Smooth muscle cell (in vitro differentiated cells): ENCODE measurements around the gene RPL7A. TPM values are rescaled to one million over a fixed set of nuclear protein-coding genes. Genes with fewer than 3 reads are reported as not detected.

Experiments
- DNase-seq: peaks from one replicate; lab custom pipeline; 2025; ENCODE audit not compliant: unreplicated experiment; lab: John Stamatoyannopoulos, UW
- H2AFZ ChIP-seq: fragments of 200-600 bp; sonication (generic); 2 replicates; pipeline ENCODE4 v1.6.0; 2016; ENCODE audit warnings: antibody characterized with exemption, low read depth, mild to moderate bottlenecking
- H3F3A ChIP-seq: fragments of 200-600 bp; sonication (generic); 2 replicates; pipeline ENCODE4 v1.6.0; 2017; ENCODE audit warnings: antibody characterized with exemption, low read depth
- H3K27ac ChIP-seq: fragments of 200-600 bp; sonication (generic); 2 replicates; pipeline ENCODE4 v1.5.1; 2016; ENCODE audit warnings: low read depth, mild to moderate bottlenecking
- H3K27me3 ChIP-seq: fragments of 200-600 bp; sonication (generic); 2 replicates; pipeline ENCODE4 v1.6.1; 2016; ENCODE audit warnings: low read depth, mild to moderate bottlenecking
- H3K36me3 ChIP-seq: fragments of 200-600 bp; sonication (generic); 2 replicates; pipeline ENCODE4 v1.5.1; 2016; ENCODE audit warnings: low read depth
- H3K4me1 ChIP-seq: fragments of 200-600 bp; sonication (generic); 2 replicates; pipeline ENCODE4 v1.5.1; 2016; ENCODE audit warnings: low read depth
- H3K4me2 ChIP-seq: fragments of 200-600 bp; sonication (generic); 2 replicates; pipeline ENCODE4 v1.6.0; 2016; ENCODE audit warnings: mild to moderate bottlenecking
- H3K4me3 ChIP-seq: fragments of 200-600 bp; sonication (generic); 2 replicates; pipeline ENCODE4 v1.5.1; 2016; ENCODE audit warnings: mild to moderate bottlenecking
- H3K79me2 ChIP-seq: fragments of 200-600 bp; sonication (generic); 2 replicates; pipeline ENCODE4 v1.6.0; 2016; ENCODE audit warnings: low read depth, mild to moderate bottlenecking
- H3K9ac ChIP-seq: fragments of 200-600 bp; sonication (generic); 2 replicates; pipeline ENCODE4 v1.6.0; 2016; ENCODE audit warnings: low read depth
- H3K9me3 ChIP-seq: fragments of 200-600 bp; sonication (generic); replicated peaks from 2 replicates; pipeline ENCODE4 v1.5.1; 2016; ENCODE audit warnings: low read depth
- H4K20me1 ChIP-seq: fragments of 200-600 bp; sonication (generic); 2 replicates; pipeline ENCODE4 v1.6.0; 2016; ENCODE audit warnings: low read depth
- CTCF ChIP-seq: fragments of 200-600 bp; sonication (generic); IDR thresholded peaks from 2 replicates; pipeline ENCODE4 v1.5.1; 2017; ENCODE audit warnings: borderline replicate concordance, mild to moderate bottlenecking, antibody characterized with exemption; ENCODE audit not compliant: insufficient read depth, poor library complexity, severe bottlenecking
- WGBS: methylation state at CpG from one replicate; pipeline ENCODE4 v1.1.7; 2016; ENCODE audit warnings: low lambda C conversion rate; 5-methylcytosine and 5-hydroxymethylcytosine counted together
- polyA plus RNA-seq: library from polyadenylated mRNA; unstranded; fragments of >200 nt; fragmentation: Nextera tagmentation; extraction: Ambion mirVana; gene quantifications from 2 replicates; pipeline ENCODE4 v1.2.1, GENCODE V29; 2016
- total RNA-seq: library from RNA; depleted of rRNA; stranded (reverse); fragments of >200 nt; gene quantifications from 2 replicates; pipeline ENCODE4 v1.2.3, GENCODE V29; 2014

Gene RPL7A
- total and polyA plus RNA-seq, 2 experiments from 2014 or later: 372 to 1,254 TPM

GRCh38 chr9:133303266-133304157 is 44.5 kb upstream of the RPL7A start:
- Histone ChIP-seq H4K20me1 (no peaks in the 10 kb centered on the region), H3F3A (no peaks in the 10 kb centered on the region), H3K9me3 (no peaks in the 10 kb centered on the region), H3K27me3 (no peaks in the 10 kb centered on the region), H3K4me2 (no peak overlapping the region), H3K27ac (no peak overlapping the region), H3K9ac (no peak overlapping the region), H3K4me3 (no peak overlapping the region), H3K4me1 (no peaks in the 10 kb centered on the region), H3K79me2 (no peaks in the 10 kb centered on the region), H3K36me3 (no peaks in the 10 kb centered on the region), H2AFZ (no peak overlapping the region)
- no peak for DNase-seq
- WGBS: 85% methylated on average over 26 of the region's 26 CpGs
- no peak for TF ChIP-seq CTCF

- H3K9ac ChIP-seq: no peak overlapping the region
- whole genome bisulfite sequencing: 81% methylated on average over 13 of the region's 13 CpGs
- no peaks in the 10 kb centered on the region for H3K79me2 ChIP-seq
- H3K4me1 ChIP-seq: no peaks in the 10 kb centered on the region
- no peaks in the 10 kb centered on the region for H3K9me3 ChIP-seq
- no peak for TF ChIP-seq CTCF
- no peak overlapping the region for H2AFZ ChIP-seq
- no peaks in the 10 kb centered on the region for H3F3A ChIP-seq
- no peak overlapping the region for H3K4me2 ChIP-seq
- DNase-seq: no peak
- no peak overlapping the region for H3K4me3 ChIP-seq
- no peaks in the 10 kb centered on the region for H3K27me3 ChIP-seq
- no peaks in the 10 kb centered on the region for H4K20me1 ChIP-seq
- H3K27ac ChIP-seq: no peak overlapping the region
- no peaks in the 10 kb centered on the region for H3K36me3 ChIP-seq
Observed at GRCh38 chr9:133304158-133304470, 43.9 kb upstream of the RPL7A start.

- H3K4me2 ChIP-seq: no peak overlapping the region
- no peak overlapping the region for H3K4me3 ChIP-seq
- no peak for TF ChIP-seq CTCF
- WGBS: 95% methylated on average over 38 of the region's 38 CpGs
- no peak overlapping the region for H3K9ac ChIP-seq
- H2AFZ ChIP-seq: no peak overlapping the region
- no peaks in the 10 kb centered on the region for H3F3A ChIP-seq
- no peaks in the 10 kb centered on the region for H4K20me1 ChIP-seq
- no peaks in the 10 kb centered on the region for H3K36me3 ChIP-seq
- no peaks in the 10 kb centered on the region for H3K4me1 ChIP-seq
- H3K9me3 ChIP-seq: no peaks in the 10 kb centered on the region
- H3K27ac ChIP-seq: no peak overlapping the region
- DNase-seq: no peak
- no peaks in the 10 kb centered on the region for H3K27me3 ChIP-seq
- no peaks in the 10 kb centered on the region for H3K79me2 ChIP-seq
Observed at GRCh38 chr9:133304477-133305377, 43.3 kb upstream of the RPL7A start.
